ENCODE data around the gene PCBD2. TPM values are rescaled to one million over a fixed set of nuclear protein-coding genes. Genes with fewer than 3 reads are reported as not detected.

The PCBD2 gene
- total and polyA plus RNA-seq, 9 donors = 4.5 to 13.1 (median 8.8) TPM

DNA sequence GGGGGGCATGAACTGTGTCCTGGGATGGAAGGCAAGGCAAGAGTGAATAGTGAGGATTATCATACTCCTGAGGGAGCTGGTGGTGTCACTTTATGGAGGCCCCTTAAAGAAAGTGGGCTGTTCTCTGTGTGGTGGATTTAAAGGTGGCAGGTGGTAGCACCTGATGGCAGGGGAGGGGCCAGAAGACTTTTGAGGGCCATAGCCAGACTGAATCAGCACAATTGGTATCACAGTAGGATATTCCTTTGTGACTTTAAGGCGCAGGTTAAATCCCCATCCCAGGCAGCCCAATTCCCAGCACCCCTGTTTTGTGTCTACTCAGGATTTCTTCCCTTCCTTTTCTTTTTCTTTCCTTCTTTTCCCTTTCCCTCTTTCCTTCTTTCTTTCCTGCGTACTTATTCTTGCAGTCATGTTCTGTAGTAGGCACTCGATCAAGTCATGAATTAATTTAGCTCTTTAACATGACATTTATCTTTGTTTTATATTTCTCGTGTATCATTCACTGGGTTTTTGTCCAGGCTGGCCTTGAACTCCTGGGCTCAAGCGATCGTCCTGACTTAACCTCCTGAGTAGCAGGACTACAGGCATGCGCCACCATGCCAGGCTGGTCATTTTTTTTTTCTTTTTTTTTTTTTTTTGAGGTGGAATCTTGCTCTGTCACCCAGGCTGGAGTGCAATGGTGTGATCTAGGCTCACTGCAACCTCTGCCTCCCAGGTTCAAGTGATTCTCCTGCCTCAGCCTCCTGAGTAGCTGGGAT, 11.0 kb upstream of the PCBD2 start:
- Histone ChIP-seq H3K27ac (no peak overlapping the region), H3K36me3 (no peaks in the 10 kb centered on the region), H3K4me1 (ENCODE audit: insufficient read depth) (no peaks in the 10 kb centered on the region), H3K4me3 (no peak overlapping the region), H3K9me3 (no peaks in the 10 kb centered on the region), H3K27me3 (no peaks in the 10 kb centered on the region)
- DNase-seq = no peak
- no peak for TF ChIP-seq EP300 (IDR thresholded peaks at IDR 0.05)
- TF ChIP-seq POLR2A (IDR thresholded peaks at IDR 0.05) = no peak
- TF ChIP-seq, protein P1, sequence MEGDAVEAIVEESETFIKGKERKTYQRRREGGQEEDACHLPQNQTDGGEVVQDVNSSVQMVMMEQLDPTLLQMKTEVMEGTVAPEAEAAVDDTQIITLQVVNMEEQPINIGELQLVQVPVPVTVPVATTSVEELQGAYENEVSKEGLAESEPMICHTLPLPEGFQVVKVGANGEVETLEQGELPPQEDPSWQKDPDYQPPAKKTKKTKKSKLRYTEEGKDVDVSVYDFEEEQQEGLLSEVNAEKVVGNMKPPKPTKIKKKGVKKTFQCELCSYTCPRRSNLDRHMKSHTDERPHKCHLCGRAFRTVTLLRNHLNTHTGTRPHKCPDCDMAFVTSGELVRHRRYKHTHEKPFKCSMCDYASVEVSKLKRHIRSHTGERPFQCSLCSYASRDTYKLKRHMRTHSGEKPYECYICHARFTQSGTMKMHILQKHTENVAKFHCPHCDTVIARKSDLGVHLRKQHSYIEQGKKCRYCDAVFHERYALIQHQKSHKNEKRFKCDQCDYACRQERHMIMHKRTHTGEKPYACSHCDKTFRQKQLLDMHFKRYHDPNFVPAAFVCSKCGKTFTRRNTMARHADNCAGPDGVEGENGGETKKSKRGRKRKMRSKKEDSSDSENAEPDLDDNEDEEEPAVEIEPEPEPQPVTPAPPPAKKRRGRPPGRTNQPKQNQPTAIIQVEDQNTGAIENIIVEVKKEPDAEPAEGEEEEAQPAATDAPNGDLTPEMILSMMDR (IDR thresholded peaks at IDR 0.05) = no peak
- WGBS, 3 donors = 73 to 87% (median 76%) methylated on average over 7 of the region's 7 CpGs
- intact Hi-C loops (cut with DNase I) = no loop called here

DNA sequence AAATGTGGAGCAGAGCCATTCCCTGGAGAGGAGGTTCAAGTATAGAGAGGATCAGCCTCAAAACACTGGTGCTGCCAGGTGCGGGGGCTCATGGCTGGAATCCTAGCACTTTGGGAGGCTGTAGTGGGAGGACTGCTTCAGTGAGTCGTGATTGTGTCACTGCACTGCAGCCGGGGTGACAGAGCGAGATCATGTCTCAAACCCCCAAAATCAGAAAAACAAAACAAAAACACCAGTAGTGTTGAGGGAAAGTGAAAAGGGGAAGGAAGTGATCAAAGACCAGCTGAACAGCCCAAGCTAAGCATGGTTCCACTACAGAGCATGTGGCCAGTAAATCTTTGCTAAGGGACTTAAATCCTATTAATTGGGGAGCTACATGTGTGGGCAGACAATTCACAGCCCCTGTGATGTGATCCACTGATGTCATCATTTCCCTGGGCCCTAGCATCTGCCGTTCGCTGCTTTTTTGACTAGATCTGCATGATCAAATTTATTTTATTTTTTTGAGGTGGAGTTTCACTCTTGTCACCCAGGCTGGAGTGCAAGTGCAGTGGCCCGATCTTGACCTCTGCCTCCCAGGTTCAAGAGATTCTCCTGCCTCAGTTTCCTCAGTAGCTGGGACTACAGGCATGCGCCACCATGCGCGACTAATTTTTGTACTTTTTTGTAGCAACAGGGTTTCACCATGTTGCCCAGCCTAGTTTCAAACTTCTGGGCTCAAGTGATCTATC, 2.7 kb upstream of the PCBD2 start:
- 81 to 82% (median 82%) methylated on average over 10 of the region's 10 CpGs for whole genome bisulfite sequencing, 3 donors
- Histone ChIP-seq H3K9me3 (no peaks in the 10 kb centered on the region), H3K27ac (no peak overlapping the region), H3K4me3 (no peak overlapping the region), H3K4me1 (ENCODE audit: insufficient read depth) (peaks cover 2% of the 10 kb centered on the region), H3K36me3 (no peaks in the 10 kb centered on the region), H3K27me3 (no peaks in the 10 kb centered on the region)
- intact Hi-C loops (cut with DNase I) = loop anchor here in 2 of 4 donors (5.0 to 10.0 kb wide), 2 partner anchors 55 to 157 kb away; partner anchors contain the start of gene C5orf24 (in 1 of the 2)
- no peak for DNase-seq
- no peak for TF ChIP-seq POLR2A (IDR thresholded peaks at IDR 0.05)
- no peak for TF ChIP-seq EP300 (IDR thresholded peaks at IDR 0.05)
- TF ChIP-seq, protein P1 (IDR thresholded peaks at IDR 0.05) = no peak

DNA sequence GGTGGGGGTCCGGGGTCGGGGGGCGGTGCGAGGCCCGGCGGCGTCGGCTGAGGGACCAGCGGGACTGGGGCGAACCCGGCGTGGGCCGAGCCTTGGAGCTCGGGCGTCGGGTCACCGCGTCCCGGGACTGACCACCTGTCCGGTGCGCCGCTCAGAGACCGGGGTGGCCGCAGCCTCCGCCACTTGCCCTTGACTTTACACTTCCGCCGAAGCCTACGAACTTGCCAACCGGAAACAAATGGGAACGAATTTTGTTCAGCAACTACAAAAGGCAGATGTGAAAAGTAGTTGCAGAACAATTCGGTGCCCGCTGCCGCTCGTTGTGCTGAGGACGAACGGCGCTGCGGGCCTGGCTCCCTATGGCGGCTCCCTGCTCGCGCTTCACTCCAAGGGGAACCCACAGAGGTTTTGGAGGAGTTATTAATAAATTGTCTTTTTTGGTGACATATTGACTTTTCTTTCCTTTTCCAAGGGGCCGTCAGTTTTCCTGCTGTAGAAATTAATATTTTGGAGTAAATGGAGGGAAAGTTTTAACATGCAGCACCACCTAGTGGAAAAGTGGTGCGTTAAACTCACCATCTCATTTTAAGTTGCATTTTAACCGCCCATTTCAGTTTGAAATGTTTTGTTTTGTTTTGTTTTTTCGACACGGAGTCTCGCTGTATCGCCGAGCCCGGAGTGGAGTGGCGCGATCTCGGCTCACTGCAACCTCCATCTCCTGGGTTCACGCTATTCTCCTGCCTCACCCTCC, 490 bp downstream of the PCBD2 start:
- DNase-seq = peak in 4 of 5 donors; percentile 26 to 65 (median 47)
- intact Hi-C loops (cut with DNase I) = loop anchor here in 2 of 4 donors (2.0 to 10.0 kb wide), 3 partner anchors 59 to 163 kb away; no protein-coding TSS in a partner anchor

More for the DNA sequence above, 490 bp downstream of the PCBD2 start:
- Histone ChIP-seq H3K4me3 (peak overlapping the region; percentile 92), H3K36me3 (no peaks in the 10 kb centered on the region), H3K4me1 (ENCODE audit: insufficient read depth) (peaks cover 2% of the 10 kb centered on the region), H3K27ac (peak overlapping the region; percentile 91 to 100), H3K9me3 (no peaks in the 10 kb centered on the region), H3K27me3 (no peaks in the 10 kb centered on the region)
- WGBS, 3 donors = 0 to 1% (median 0%) methylated on average over 32 to 54 of the region's 54 CpGs
- TF ChIP-seq, protein P1 (IDR thresholded peaks at IDR 0.05) = peak; percentile 60 to 72 (median 65)
- no peak for TF ChIP-seq EP300 (IDR thresholded peaks at IDR 0.05)
- TF ChIP-seq POLR2A (IDR thresholded peaks at IDR 0.05) = no peak

Measured in ovary (tissue), 9 donors.